NB4 (cell line): ENCODE results near the gene BMP7.

Experiments
- MAX ChIP-seq: IDR thresholded peaks from 2 replicates; pipeline ENCODE4 v1.6.1; 2011; ENCODE audit warnings: low read depth, low read length
- POLR2A ChIP-seq: IDR thresholded peaks from 2 replicates; pipeline ENCODE4 v1.6.1; 2011; ENCODE audit warnings: mild to moderate bottlenecking; ENCODE audit not compliant: insufficient read length; ENCODE audit errors: extremely low read depth
- TF ChIP-seq, protein P1 (sequence below): IDR thresholded peaks from one replicate; pipeline ENCODE4 v1.5.1; 2012; ENCODE audit warnings: low read depth, low read length

DNA sequence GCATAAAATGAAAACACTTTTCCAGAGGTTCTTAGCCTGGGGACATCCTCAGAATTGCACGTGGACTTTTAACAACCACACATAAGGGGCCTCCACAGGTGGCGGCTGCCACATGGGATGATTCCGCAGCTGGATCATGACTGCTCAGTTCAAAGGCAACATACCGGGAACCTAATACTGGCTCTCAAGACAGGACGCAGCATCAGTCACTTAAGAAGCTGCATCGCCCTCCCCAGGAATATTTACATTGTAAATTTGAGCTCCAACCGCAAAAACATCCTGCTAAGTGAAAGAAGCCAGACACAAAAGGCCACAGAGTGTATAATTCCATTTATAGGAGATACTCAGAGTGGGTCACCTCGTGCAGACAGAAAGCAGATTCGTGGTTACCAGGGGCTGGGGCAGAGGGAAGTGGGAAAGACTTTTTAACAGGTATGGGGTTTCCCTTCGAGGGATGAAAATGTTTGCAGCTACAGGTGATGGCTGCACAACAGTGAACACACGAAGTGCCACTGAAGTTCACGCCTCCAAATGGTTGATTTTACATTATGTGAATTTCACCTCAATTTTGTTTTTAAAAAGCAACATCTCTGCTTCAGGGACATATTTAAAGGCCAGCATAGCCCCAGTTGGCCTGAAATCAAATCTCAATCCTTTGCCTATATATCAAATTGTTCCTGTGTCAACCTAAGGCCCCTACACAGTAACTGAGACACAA is 141.5 kb downstream of the BMP7 start:
- no peak for TF ChIP-seq MAX
- TF ChIP-seq, protein P1, sequence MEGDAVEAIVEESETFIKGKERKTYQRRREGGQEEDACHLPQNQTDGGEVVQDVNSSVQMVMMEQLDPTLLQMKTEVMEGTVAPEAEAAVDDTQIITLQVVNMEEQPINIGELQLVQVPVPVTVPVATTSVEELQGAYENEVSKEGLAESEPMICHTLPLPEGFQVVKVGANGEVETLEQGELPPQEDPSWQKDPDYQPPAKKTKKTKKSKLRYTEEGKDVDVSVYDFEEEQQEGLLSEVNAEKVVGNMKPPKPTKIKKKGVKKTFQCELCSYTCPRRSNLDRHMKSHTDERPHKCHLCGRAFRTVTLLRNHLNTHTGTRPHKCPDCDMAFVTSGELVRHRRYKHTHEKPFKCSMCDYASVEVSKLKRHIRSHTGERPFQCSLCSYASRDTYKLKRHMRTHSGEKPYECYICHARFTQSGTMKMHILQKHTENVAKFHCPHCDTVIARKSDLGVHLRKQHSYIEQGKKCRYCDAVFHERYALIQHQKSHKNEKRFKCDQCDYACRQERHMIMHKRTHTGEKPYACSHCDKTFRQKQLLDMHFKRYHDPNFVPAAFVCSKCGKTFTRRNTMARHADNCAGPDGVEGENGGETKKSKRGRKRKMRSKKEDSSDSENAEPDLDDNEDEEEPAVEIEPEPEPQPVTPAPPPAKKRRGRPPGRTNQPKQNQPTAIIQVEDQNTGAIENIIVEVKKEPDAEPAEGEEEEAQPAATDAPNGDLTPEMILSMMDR = no peak
- no peak for TF ChIP-seq POLR2A
